Mammary epithelial cell (primary cell): ENCODE measurements around the gene TNNI3K.

Source experiments
- CTCF ChIP-seq, 2 donors: IDR thresholded peaks in 1 of 2; conservative IDR thresholded peaks in 1 of 2; 2 replicates each; pipeline ENCODE4 v1.5.1; 2011 to 2012; ENCODE audit warnings: inconsistent platforms in 2 of 2, low read length in 2 of 2, mild to moderate bottlenecking in 2 of 2, control low read depth in 1 of 2, low read depth in 1 of 2; ENCODE audit not compliant: insufficient read depth in 1 of 2; ENCODE audit errors: extremely low read depth in 1 of 2
- EZH2 ChIP-seq: IDR thresholded peaks from 2 replicates; pipeline ENCODE4 v1.6.1; 2012; ENCODE audit warnings: low read length, inconsistent platforms, borderline replicate concordance

DNA sequence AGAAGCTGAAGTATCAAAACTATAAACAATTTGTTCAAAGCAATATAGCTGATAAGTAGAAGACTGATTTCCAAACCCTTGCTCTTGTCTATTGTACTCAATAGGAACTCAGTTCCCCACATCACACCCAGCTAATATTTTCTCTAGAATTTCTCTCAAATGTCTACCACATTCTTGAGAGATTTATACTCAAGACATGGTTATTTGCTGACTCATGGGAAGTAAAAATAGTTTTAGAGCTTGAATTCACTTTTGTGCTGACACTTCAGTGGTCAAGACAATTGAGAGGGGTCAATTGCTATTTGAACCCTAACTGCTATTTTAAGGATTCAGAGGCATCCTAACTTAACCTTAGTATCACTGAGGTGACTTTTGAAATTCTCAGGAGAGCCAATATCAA, 99.0 kb downstream of the TNNI3K start:
- TF ChIP-seq CTCF (conservative IDR thresholded peaks at IDR 0.05 in 1 of 2, IDR thresholded peaks at IDR 0.05 in 1 of 2; ENCODE audit: extremely low read depth in 1 of 2, insufficient read depth in 1 of 2, low read depth in 1 of 2, low read length in 2 of 2) (no peak), EZH2 (no peak)
